ENCODE results near the gene CALY. TPM values are rescaled to one million over a fixed set of nuclear protein-coding genes. Genes with fewer than 3 reads are reported as not detected.

Gene CALY
- total RNA-seq, 1 experiment from 2014 or later, result 0.47 TPM

- H3K4me1 ChIP-seq (ENCODE audit: control insufficient read depth in 1 of 2, insufficient read depth in 2 of 2, low read length in 2 of 2), result peaks cover 3 to 20% of the 10 kb centered on the region in 2 experiments
- ATAC-seq, result no peak
- RAD21 ChIA-PET (ENCODE audit: low non-redundant PET in 1 of 2, low total read pairs in 2 of 2, uncharacterized antibody in 2 of 2, unreplicated experiment in 2 of 2), result no interaction called here
- H3K27ac ChIP-seq (ENCODE audit: low read depth, low read length), result no peak overlapping the region
- no peaks in the 10 kb centered on the region for H3K27me3 ChIP-seq (ENCODE audit: insufficient read depth, low read length)
- DNase-seq (ENCODE audit: low read depth, low spot score), result no peak
- no peak overlapping the region for H3K9ac ChIP-seq (ENCODE audit: low read length)
- no peaks in the 10 kb centered on the region for H3K36me3 ChIP-seq (ENCODE audit: control insufficient read depth in 1 of 2, insufficient read depth in 2 of 2, low read length in 2 of 2)
- intact Hi-C loops (cut with micrococcal nuclease), result no loop called here
- TF ChIP-seq TCF7L2 (IDR thresholded peaks at IDR 0.05; ENCODE audit: borderline replicate concordance, extremely low read depth, insufficient read depth, insufficient read length), result no peak
- no peak for TF ChIP-seq SRF (IDR thresholded peaks at IDR 0.05; ENCODE audit: low read depth)
- TF ChIP-seq CTCF (IDR thresholded peaks at IDR 0.05 in 2 of 3, conservative IDR thresholded peaks at IDR 0.05 in 1 of 3; ENCODE audit: borderline replicate concordance in 1 of 3, insufficient read depth in 1 of 3, low read depth in 2 of 3, low read length in 2 of 3), result no peak
- no peak for TF ChIP-seq SP1 (IDR thresholded peaks at IDR 0.05; ENCODE audit: low read depth)
- no peak for TF ChIP-seq ZFX (IDR thresholded peaks at IDR 0.05)
- TF ChIP-seq FOSL1 (IDR thresholded peaks at IDR 0.05; ENCODE audit: low read depth), result no peak
- no peak for TF ChIP-seq YY1 (IDR thresholded peaks at IDR 0.05; ENCODE audit: extremely low read depth, insufficient replicate concordance, low read depth, low read length)
- TF ChIP-seq RAD21 (IDR thresholded peaks at IDR 0.05; ENCODE audit: low read depth), result no peak
- no peak for TF ChIP-seq POLR2AphosphoS5 (IDR thresholded peaks at IDR 0.05; ENCODE audit: low read depth, low read length)
- TF ChIP-seq POLR2A (IDR thresholded peaks at IDR 0.05; ENCODE audit: borderline replicate concordance, extremely low read depth, insufficient read depth, insufficient read length), result no peak
- TF ChIP-seq REST (IDR thresholded peaks at IDR 0.05; ENCODE audit: low read depth), result no peak
- no peaks in the 10 kb centered on the region for H3K79me2 ChIP-seq (ENCODE audit: insufficient read depth, low read length)
- CTCF ChIA-PET, result no interaction called here
- H3K4me2 ChIP-seq (ENCODE audit: low read length), result no peak overlapping the region
- H3K4me3 ChIP-seq (replicated peaks in 1 of 2; ENCODE audit: low read depth in 1 of 2, low read length in 2 of 2), result no peak overlapping the region
- H3K9me3 ChIP-seq (ENCODE audit: control insufficient read depth in 1 of 2, insufficient read depth in 1 of 2, low read depth in 1 of 2, low read length in 2 of 2), result no peaks in the 10 kb centered on the region
- no peak overlapping the region for H2AFZ ChIP-seq (ENCODE audit: low read depth, low read length, poor library complexity, severe bottlenecking)
- POLR2A ChIA-PET, result no interaction called here
- H4K20me1 ChIP-seq (ENCODE audit: insufficient read depth), result no peaks in the 10 kb centered on the region
- H3K9me2 ChIP-seq (ENCODE audit: insufficient read depth), result no peaks in the 10 kb centered on the region
- no TSS peak for BruUV-seq (replicated peaks)
Measured at GRCh38 chr10:133326223-133326551, 10.5 kb downstream of the CALY start.

Measured in HCT116 (cell line).